HG03520 (cell line): Measurements from ENCODE around the gene SLC37A1.

Experiments used
- ATAC-seq: cut with Tn5 transposase; IDR thresholded peaks from one replicate; pipeline ENCODE4 v1.9.1; 2021; ENCODE audit warnings: mild to moderate bottlenecking, moderate library complexity; ENCODE audit not compliant: unreplicated experiment

SLC37A1 gene

DNA sequence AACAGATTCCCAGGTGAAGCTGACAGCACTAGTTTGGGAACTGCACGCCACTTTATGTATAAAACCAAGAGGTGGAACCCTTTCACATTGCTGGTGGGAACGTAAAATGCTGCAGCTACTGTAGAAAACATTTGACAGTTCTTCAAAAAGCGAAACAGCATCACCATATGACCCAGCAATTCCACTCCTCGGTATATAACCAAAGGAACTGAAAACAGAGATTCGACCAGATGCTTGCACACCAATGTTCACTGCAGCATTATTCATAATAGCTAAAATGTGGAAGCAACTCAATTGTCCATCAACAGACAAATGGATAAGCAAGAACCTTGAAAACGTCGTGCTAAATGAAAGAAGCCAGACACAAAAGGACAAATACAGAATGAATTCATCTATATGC lies 35.1 kb upstream of the SLC37A1 start:
- no peak for ATAC-seq

DNA sequence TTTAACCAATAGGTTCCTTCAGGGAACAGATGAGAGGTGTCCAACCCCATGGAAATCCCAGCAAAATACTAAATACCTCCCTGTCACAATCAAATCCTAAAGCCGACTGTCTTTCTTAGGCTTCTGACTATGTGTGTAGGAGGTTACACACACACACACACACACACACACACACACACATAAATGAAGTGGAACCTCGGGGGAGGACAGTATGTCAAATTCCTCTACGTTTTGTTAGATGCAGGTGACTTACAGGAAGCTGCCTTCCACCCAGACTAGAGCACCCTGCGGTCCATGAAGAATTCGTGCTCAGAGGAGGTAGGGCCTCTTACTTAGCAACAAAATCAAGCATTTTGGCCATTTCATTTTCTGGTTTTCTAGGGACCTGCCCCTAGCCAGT lies 34.1 kb upstream of the SLC37A1 start:
- no peak for ATAC-seq

DNA sequence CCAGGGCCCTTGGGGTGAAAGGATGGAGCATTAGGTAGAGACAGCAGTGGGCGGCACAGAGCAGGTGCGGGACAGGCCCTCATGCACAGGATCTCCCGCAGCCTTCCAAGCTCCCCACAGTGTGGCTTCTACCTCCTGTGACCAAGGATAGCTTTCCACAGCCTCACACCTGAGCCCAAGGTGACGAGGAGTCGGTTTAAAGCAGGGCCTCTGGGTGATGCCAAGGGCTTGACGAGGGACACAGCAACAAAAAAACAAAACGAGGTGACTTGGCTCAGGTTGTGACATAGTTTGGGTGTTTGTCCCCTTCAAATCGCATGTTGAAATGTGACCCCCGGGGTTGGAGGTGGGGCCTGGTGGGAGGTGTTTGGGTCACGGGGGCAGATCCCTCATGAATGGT lies 32.9 kb upstream of the SLC37A1 start:
- ATAC-seq: no peak

DNA sequence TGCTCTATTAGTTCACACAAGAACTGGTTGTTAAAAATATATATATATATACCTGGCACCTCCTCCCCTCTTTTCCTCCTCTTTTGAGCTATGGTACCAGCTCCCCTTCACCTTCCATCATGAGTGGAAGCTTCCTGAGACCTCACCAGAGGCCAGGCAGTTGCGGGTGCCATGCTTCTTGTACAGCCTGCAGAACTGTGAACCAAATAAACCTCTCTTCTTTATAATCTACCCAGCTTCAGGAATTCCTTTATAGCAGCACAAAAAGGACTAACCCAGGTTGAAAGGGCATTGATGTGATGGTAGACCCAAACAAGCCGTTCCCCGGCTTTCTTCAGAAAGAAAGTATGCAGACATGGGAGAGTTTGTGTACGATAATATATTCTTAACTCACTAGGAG lies 32.5 kb upstream of the SLC37A1 start:
- ATAC-seq: no peak

DNA sequence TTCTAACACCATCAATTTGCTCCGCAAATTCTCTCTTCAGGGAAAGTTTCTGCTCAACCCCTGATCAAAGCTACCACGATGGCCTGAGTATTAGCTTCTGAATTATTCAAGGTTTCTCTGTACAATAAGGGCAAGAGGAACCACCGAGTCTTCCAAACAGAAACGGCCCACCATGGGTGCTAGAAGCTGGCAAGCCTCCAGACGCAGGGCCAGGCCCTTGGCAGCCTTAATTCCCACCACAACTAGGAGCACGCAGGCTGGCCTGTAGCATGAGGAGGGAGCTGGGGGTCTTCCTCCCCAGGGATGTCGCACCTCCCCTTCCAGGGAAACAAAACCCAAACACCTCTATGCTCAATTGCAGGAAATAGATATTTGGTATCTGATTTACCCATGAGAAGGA lies 28.7 kb upstream of the SLC37A1 start:
- no peak for ATAC-seq

DNA sequence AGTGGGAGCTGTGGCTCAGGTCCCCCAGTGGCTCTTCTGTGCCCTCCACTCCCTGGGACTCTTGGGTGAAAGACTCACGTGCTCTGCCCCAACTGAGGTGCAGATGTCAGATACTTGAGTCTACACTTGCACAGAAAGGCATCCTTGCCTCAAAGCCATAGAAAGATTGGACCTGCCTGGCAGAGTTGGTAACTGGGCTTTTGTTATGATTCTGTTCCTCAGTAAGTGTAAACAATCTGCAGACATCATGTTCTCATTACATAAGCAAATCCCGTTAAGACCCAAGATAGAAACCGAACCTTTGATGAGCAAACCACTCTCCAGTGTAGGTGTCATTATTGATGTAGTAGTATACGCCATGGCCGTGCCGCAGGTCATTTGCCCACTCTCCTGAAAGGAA lies 27.6 kb upstream of the SLC37A1 start:
- ATAC-seq: no peak

DNA sequence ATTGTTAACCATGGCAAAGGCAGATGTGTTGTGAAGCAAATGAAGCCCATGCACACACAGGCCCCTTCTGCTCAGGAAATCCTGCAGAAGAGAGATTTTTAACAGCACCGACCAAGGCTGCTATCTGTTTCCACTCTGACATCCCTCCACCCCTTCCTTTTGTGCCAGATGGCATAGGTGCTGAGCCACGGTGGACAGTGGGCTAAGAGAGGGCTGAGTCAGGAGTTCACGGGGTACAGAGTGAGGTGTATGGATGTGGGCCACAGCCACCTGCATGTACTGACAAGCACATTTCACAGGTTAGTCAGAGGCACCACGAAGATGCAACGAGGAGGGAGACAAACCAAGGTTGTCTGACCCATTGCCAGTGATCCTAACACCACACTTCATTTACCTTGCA lies 27.1 kb upstream of the SLC37A1 start:
- no peak for ATAC-seq

DNA sequence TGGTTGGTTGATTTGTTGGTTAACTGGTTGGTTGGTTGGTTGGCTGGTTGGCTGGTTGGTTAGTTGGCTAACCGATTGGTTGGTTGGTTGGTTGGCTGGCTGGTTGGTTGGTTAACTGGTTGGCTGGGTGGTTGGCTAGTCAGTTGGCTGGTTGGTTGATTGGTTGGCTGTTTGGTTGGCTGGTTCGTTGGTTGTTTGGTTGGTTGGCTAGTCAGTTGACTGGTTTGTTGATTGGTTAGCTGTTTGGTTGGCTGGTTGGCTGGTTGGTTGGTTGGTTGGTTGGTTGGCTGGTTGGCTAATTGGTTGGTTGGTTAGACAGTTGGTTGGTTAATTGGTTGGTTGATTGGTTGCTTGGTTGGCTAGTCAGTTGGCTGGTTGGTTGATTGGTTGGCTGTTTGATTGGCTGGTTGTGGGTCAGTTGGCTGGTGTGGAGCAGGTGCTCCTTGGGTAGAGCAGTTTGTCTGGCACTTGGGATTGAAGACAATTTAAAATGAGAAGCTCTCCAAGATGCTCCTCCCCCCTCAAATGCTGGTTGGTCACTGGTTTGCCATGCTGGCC lies 24.6 kb upstream of the SLC37A1 start:
- ATAC-seq: no peak

DNA sequence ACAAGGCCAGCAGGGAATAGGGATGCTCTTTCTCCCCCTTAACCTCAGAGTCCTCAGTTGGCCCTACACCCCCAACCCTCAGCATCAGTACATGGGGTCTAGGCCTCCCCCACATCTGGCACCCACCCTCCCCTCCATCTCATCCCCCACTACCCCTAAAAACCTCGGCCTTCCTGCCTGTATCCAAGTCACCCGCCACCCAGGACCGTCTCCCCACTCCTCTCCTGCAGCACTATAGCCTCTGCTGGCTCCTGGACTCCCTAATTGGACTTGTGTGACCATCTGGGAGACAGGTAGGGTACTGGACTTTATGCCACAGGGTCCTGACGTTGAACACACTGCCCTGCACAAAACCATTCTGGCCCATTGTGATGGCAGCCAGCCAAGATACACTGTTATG lies 23.7 kb upstream of the SLC37A1 start:
- no peak for ATAC-seq

DNA sequence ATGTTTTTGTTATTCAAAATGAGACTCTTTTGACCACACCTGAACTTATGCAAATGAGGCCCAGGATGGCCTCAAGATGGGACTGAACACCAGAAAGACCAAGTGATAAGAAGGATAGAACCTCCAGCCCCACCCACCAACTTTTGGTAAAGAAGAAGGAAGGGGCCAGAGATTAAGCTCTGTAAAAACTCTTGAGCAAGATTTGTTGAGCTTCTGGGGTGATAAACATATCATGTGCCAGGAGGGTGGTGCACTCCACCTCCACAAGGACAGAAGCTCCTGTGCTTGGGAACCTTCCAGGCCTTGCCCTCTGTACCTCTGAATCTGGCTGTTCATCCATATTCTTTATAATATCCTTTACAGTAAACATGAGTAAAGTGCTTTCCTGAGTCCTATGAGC lies 22.9 kb upstream of the SLC37A1 start:
- ATAC-seq: no peak

DNA sequence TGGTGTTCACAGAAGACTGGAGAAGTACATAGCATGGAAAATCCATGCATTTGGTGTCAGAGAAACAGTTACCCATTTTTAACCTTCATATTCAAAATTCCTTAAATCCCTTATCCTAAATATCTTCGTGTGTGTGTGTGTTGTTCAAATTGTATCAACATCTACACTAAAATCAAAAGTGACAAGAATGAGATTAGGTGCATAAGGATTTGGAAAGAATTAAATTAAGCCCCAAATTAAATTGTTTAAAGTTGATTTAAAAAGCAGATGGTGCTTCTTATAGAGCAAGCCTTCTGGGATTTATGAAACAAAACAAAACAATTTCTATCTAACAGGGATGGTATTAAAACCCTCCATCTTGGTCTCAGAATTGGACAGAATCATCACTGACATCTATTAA lies 22.3 kb upstream of the SLC37A1 start:
- ATAC-seq: no peak

DNA sequence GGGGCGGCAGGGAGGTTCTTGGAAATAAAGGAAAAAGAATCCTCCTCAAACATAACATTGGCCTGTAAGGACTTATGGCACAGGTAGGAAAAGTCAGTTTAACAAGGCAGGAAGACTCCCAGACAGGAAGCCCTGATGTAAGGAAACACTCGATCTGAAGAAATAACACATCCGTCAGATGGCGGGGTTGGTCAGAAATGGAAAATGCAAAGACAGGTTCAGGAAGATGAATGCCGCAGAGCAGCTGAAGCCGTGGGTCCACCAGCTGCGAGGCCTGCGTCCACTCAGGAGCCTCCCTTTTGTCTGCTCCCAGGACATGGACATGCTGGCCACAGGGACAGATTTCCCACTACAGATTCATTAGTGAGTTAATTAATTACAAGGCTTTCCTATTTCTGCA lies 21.5 kb upstream of the SLC37A1 start:
- ATAC-seq: no peak

DNA sequence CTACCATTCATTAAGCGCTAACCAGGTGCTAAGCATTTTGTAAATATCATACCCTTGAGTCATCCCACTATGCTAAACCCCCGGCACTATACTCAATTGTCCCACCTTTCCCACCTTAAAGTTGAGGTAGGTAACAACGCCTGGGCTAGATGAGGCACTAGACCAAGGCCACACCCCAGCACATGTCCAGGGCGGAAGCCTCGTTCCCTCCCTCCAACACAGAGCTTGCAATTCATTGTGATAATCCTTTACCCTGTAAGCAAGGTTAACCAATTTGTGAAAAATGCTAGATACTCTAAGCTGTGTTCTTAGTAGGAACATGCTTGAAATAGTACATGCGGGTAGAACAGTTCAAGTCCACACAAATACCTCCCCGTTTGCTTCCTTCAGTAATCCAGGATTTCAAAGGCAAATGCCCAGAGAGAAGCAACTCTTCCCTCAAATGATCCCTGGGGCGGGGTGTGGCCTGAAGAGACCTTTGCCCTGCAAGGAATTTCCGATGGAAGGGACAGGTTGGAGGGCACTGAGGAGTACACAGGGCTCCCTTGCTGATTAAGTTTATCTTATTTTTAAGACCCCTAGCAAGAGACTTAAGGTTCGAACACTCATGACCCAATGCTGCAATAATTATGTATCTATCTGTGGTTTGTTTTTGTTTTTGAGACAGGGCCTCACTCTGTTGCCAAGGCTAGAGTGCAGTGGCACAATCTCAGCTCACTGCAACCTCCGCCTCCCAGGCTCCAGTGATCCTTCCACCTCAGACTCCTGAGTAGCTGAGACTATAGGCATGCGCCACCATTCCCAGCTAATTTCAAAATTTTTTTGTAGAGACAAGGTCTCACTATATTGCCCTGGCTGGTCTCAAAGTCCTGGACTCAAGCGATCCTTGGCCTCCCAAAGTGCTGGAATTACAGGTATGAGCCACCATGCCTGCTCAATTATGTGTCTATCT lies 20.3 kb upstream of the SLC37A1 start:
- ATAC-seq: no peak

DNA sequence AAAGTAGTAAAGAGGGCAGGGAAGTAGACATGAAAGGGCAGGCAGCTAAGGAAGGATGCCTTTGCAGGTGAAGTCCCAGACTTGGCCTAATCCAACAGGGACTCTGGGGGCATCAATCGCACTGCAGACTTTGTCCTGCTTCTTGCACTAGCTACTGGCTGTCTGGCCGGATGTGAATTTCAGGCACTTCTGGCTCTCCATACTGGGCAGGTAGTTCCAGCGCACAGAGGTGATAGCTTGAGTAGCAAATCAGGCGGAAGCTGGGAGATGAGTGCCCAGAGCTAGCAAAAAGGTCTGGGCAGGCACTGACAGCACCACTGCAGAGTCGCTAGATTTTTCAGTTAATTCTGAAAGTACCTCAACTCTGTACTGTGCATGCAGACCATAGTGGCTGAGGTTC lies 18.6 kb upstream of the SLC37A1 start:
- ATAC-seq: no peak

DNA sequence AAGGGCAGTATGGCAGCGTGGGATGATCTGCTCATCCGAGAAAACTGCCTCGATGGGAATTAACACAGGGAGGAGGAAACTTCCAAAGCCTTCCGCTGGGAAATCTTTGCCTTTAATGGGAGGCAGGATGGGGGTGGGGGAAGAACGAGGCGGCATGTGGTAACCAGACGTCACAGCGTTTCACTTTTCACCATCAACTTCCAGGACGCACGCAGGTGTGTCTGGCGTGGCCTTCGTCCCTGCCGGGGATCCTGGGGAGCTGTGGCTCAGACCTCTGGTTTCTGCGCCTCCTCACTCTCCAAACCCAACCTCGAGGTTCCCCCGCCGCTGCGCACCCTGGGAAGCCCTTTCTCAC lies 17.9 kb upstream of the SLC37A1 start:
- no peak for ATAC-seq

DNA sequence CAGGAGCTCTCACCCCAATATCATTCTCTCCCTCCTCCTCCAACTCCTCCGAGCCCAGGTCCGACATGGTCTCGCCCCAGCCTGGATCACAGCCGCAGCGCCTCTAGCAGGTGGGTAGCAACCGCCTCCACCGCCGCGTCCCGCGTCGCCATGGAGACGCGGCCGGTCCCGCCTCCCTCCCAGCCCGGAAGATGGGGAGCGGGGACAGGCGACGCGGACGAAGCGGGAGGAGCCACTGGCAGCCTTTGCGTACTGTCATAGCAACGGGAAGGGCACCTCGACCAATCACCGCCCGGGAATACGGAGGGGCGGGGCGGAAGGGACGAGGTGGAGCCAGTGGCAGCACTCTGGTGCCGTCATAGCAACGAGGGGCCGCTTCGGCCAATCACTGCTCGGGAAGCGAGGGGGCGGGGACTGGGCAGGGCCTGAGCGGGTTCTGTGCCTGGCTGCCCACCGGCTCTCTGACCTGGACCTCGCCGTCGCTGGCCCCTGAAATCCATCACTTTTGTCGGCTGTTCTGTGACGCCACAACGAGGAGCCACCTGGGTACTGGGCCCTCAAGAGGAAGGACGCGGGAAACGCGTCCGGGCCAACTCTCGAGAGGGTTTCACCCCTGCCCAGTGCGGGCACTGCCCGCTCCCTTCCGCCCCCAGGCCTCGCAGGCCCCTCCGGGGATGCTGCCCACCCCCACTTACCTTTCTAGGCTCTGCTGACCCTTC lies 17.4 kb upstream of the SLC37A1 start, which contains the start of gene RSPH1:
RSPH1 (minus strand) TSS at position 105 of the 719 bp plus-strand sequence; CDS start at position 67, 38 bp downstream.
- ATAC-seq: peak; percentile 97

DNA sequence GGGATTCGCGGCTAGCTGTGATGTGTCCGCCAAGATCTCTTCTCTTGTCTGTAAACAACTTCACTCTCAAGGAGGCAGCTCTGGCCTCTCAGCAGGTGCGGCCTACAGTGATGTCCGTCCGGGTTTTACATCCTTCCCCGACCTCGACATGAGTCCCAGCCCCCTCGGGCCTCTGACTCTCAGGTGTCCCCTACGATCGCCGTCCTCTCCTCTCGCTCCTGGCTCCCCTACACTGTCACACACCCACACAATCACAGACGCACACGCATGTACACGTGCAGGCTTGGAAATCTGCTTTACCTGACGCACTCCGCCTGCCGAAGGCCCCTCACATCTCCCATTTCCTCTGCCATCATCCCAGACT lies 16.8 kb upstream of the SLC37A1 start:
- no peak for ATAC-seq

DNA sequence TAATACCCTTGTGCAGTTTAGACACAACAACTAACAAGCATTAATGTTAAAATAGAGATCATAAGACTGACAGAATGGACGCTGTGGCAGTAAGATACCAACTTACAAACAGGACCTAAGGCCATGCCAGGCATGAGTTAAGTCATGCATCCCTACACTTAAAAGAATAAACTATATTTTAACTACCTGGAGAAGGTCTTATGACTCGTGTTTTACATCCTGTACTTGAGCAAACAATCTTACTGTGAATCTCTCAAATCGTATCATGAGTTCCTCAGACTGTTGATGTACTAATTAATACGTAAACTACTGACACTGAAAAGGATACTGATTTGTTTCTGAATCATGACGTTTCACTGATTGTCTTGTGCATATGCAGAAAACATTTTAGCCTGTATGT lies 15.6 kb upstream of the SLC37A1 start:
- ATAC-seq: no peak

DNA sequence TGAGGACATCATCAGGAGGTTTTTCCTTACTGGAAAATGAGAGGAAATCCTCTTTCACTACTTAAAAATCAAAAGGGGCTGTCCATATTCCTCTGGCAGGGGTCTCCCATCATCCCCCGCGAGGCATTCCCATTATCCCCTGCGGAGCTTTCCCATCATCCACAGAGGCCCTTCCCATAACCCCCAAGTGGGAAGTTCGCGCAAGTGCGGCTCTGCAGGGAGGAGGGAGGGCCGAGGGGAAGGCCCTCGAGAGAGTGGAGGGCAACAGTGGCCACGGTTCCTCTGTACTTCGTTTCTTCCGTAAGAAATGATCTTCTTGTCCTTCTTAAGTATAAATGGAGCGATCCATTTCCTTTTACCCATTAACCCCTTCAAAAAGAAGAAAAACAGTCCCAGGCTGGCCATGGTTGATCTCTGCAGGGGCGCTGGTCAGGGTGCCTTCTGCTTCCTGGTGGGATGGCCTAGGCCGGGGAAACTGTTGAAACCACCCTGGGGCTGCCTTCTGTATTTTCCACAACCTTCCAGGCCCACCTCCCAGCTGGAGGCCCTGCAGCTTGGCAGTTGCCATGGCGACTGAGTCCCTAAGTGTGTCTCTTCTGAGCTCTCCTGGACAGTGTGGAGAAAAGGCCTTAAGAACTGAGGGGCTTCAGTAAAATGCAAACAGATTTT lies 14.1 kb upstream of the SLC37A1 start:
- ATAC-seq: no peak

DNA sequence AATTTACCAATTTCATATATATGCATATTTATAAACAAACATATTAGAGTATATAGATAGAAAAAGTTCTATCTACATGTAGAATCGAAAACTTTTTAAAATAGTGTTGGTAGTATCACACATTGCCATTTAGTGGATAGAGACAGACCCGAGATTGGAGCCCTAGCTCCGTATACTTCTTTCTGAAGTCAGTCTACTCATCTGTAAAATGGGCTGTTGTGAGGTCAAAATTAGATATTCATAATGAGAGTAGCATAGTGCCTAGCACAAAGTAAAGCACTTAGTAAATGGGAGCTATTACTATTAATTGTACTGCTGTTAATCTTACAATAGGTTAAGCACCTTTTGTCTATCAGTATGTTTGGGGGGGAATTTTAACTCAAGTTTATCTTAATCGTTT lies 13.4 kb upstream of the SLC37A1 start:
- ATAC-seq: no peak

DNA sequence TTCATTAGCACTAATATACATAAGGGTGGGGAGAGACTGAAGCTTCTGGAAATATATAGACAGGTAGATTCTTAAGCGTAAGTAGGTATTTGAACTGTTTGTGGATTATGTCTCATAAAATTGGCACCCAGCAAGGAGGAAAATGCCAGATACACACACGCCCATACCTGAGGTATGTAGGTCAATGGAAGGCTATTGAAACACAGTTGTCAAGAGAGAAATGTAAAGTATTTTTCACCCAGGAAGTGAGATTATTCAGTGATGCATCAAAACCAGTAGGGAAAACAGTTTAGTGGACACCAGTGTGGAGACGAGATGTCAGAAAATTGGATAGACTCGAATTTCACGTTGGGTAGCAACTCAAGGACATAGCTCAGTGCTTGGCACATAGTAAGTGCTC lies 12.9 kb upstream of the SLC37A1 start:
- ATAC-seq: no peak
